ENCODE measurements around the gene SUCLA2. TPM values are rescaled to one million over a fixed set of nuclear protein-coding genes. Genes with fewer than 3 reads are reported as not detected.

Gene SUCLA2
- total and polyA plus RNA-seq, 9 of the 15 experiments (the other 6 are each of a cell fraction or from before 2014, with no cell fraction given) = 23.3 to 52.9 (median 35.8) TPM

- TF ChIP-seq KDM5B (IDR thresholded peaks at IDR 0.05; ENCODE audit: insufficient replicate concordance, low read depth, low read length) (peak; percentile 91), PBX2 (CRISPR knock-in tag; IDR thresholded peaks at IDR 0.05; ENCODE audit: low read depth) (no peak), PBX2 (tag; conservative IDR thresholded peaks at IDR 0.05; ENCODE audit: low read depth) (no peak), ELK3 (CRISPR knock-in tag; IDR thresholded peaks at IDR 0.05) (no peak), HDAC6 (IDR thresholded peaks at IDR 0.05; ENCODE audit: low read depth, low read length) (no peak), SREBF1 (IDR thresholded peaks at IDR 0.05; ENCODE audit: borderline replicate concordance, low read depth, low read length) (no peak), ZBTB40 (IDR thresholded peaks at IDR 0.05) (peak; percentile 80), ZBTB40 (CRISPR knock-in tag; IDR thresholded peaks at IDR 0.05) (no peak), PHB (CRISPR knock-in tag; IDR thresholded peaks at IDR 0.05) (no peak), ARNT (IDR thresholded peaks at IDR 0.05) (no peak), THRAP3 (IDR thresholded peaks at IDR 0.05; ENCODE audit: borderline replicate concordance) (no peak), ZC3H8 (IDR thresholded peaks at IDR 0.05) (no peak), XRCC3 (IDR thresholded peaks at IDR 0.05) (no peak), NUFIP1 (IDR thresholded peaks at IDR 0.05; ENCODE audit: partially characterized antibody) (no peak)
These were observed 36.5 kb upstream of the SUCLA2 start, which contains the start of gene NUDT15 (continued) for GRCh38 chr13:48037346-48038173.

All from K562 (cell line).